B cell (primary cell): Measurements from ENCODE around the gene CORO1A.

Experiments used
- EZH2 ChIP-seq: IDR thresholded peaks from 2 replicates; pipeline ENCODE4 v1.6.1; 2012; ENCODE audit warnings: borderline replicate concordance, low read depth, mild to moderate bottlenecking, moderate library complexity, low read length; ENCODE audit not compliant: insufficient read depth, poor library complexity, severe bottlenecking
- TF ChIP-seq, protein P1 (sequence below): fragments of 200-600 bp; IDR thresholded peaks from one replicate; pipeline ENCODE4 v1.8.0; 2022; ENCODE audit warnings: antibody characterized with exemption, mild to moderate bottlenecking

DNA sequence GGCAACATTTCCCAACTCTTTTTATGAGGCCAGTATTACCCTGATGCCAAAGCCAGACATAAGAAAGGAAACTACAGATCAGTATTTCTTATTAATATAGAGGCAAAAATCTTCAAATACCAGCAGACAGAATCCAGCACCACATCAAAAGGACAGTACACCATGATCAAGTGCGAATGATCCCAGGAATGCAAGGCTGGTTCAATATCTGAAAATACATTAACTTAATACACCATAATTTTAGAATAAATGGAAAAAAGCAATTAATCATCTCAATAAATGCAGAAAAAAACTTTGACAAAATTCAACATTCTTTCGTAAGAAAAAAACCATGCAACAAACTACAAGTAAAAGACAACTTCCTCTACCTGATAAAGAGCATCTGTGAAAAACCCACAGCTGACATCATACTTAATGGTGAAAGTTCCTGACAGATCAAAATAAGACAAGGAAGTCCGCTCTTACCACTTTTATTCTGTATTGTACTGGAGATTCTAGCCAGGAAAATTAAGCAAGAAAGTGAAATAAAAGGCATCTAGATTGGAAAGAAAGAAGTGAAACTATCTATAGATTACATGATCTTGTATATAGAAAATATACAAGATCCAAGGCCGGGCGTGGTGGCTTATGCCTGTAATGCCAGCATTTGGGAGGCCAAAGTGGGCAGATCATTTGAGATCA is 34.0 kb upstream of the CORO1A start:
- TF ChIP-seq, protein P1, sequence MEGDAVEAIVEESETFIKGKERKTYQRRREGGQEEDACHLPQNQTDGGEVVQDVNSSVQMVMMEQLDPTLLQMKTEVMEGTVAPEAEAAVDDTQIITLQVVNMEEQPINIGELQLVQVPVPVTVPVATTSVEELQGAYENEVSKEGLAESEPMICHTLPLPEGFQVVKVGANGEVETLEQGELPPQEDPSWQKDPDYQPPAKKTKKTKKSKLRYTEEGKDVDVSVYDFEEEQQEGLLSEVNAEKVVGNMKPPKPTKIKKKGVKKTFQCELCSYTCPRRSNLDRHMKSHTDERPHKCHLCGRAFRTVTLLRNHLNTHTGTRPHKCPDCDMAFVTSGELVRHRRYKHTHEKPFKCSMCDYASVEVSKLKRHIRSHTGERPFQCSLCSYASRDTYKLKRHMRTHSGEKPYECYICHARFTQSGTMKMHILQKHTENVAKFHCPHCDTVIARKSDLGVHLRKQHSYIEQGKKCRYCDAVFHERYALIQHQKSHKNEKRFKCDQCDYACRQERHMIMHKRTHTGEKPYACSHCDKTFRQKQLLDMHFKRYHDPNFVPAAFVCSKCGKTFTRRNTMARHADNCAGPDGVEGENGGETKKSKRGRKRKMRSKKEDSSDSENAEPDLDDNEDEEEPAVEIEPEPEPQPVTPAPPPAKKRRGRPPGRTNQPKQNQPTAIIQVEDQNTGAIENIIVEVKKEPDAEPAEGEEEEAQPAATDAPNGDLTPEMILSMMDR = no peak
- no peak for TF ChIP-seq EZH2
